Left lung (tissue), 10 donors: ENCODE results near the gene KIAA0513. TPM values are rescaled to one million over a fixed set of nuclear protein-coding genes. Genes with fewer than 3 reads are reported as not detected.

Experiments used
- ATAC-seq: fragments of 200-7000 bp; cut with Tn5 transposase; one replicate; pipeline ENCODE4 v1.9.1; 2020; ENCODE audit warnings: moderate library complexity
- DNase-seq, 4 donors: peaks; one replicate each; pipeline ENCODE4 v3.0.0-alpha.2; 2013 to 2020
- H3K27ac ChIP-seq, 2 donors: fragments of 200-600 bp; sonication (generic) in 1 of 2; one replicate each; pipeline versions ENCODE4 v1.5.0 to v1.8.0; 2020 to 2021
- H3K27me3 ChIP-seq, 2 donors: fragments of 200-600 bp; sonication (generic) in 1 of 2; one replicate each; pipeline versions ENCODE4 v1.5.0 to v1.8.0; 2020 to 2021
- H3K36me3 ChIP-seq, 2 donors: fragments of 200-600 bp; sonication (generic) in 1 of 2; one replicate each; pipeline versions ENCODE4 v1.5.0 to v1.8.0; 2020 to 2021
- H3K4me1 ChIP-seq, 2 donors: fragments of 200-600 bp; one replicate each; pipeline ENCODE4 v1.8.0; 2021
- H3K4me3 ChIP-seq, 2 donors: fragments of 200-600 bp; sonication (generic) in 1 of 2; one replicate each; pipeline versions ENCODE4 v1.5.0 to v1.8.0; 2020 to 2021; ENCODE audit warnings: mild to moderate bottlenecking in 1 of 2
- H3K9me3 ChIP-seq, 2 donors: fragments of 200-600 bp; sonication (generic) in 1 of 2; one replicate each; pipeline versions ENCODE4 v1.5.0 to v1.8.0; 2020 to 2021
- CTCF ChIP-seq, 2 donors: fragments of 200-600 bp; sonication (generic) in 1 of 2; IDR thresholded peaks; one replicate each; pipeline versions ENCODE4 v1.5.0 to v1.8.0; 2021; ENCODE audit warnings: antibody characterized with exemption in 2 of 2
- intact Hi-C, 2 donors: fragments of 100-400 bp; cut with DNase I; formaldehyde crosslinking; loops; one replicate each; pipeline versions ENCODE4 v1.11.2 to v1.14.2; 2022
- polyA plus RNA-seq, 6 donors: library from polyadenylated mRNA; unstranded; fragments of 120-200 nt; gene quantifications; one replicate each; pipeline ENCODE4 v1.2.1, GENCODE V29; 2013; ENCODE audit not compliant: insufficient read length in 6 of 6
- total RNA-seq, 2 donors: library from RNA; stranded (reverse); fragmentation: NEBNext Ultra II Directional; extraction: Animal tissue kit (Norgen Biotek cat#: 25700); gene quantifications; one replicate each; pipeline ENCODE4 v1.2.1, GENCODE V29; 2021
- donor health status: DM: no; HTN: yes; CAD: no.
- donor health status: DM: no; HTN: no; CAD: no.

Gene KIAA0513
- total and polyA plus RNA-seq, 8 donors, result 4.4 to 31.7 (median 7.6) TPM

- Histone ChIP-seq H3K27ac (no peak overlapping the region), H3K36me3 (no peaks in the 10 kb centered on the region), H3K27me3 (no peaks in the 10 kb centered on the region), H3K9me3 (no peaks in the 10 kb centered on the region), H3K4me1 (peaks cover 0 to 17% of the 10 kb centered on the region in 2 donors), H3K4me3 (no peak overlapping the region)
- DNase-seq (no peak), ATAC-seq (no peak)
- intact Hi-C loops, result no loop called here
- no peak for TF ChIP-seq CTCF (IDR thresholded peaks at IDR 0.05)
Measured at GRCh38 chr16:85107083-85107482, 79.5 kb downstream of the KIAA0513 start.

- H3K4me1 ChIP-seq, result peaks cover 0 to 13% of the 10 kb centered on the region in 2 donors
- no peak overlapping the region for H3K27ac ChIP-seq
- intact Hi-C loops, result no loop called here
- no peaks in the 10 kb centered on the region for H3K9me3 ChIP-seq
- no peak for ATAC-seq
- no peak overlapping the region for H3K4me3 ChIP-seq
- TF ChIP-seq CTCF (IDR thresholded peaks at IDR 0.05), result no peak
- H3K27me3 ChIP-seq, result no peaks in the 10 kb centered on the region
- no peak for DNase-seq
- no peaks in the 10 kb centered on the region for H3K36me3 ChIP-seq
Measured at GRCh38 chr16:85107532-85107931, 79.9 kb downstream of the KIAA0513 start.

- no peak for DNase-seq
- intact Hi-C loops, result loop anchor here in 1 of 2 donors (10.0 kb wide), 1 partner anchor 125 kb away; no protein-coding TSS in a partner anchor
Measured at GRCh38 chr16:85110105-85110504, 82.5 kb downstream of the KIAA0513 start.

GRCh38 chr16:85111184-85111583 lies 83.6 kb downstream of the KIAA0513 start:
- H3K27me3 ChIP-seq, result no peaks in the 10 kb centered on the region
- intact Hi-C loops, result loop anchor here in 1 of 2 donors (10.0 kb wide), 1 partner anchor 124 kb away; no protein-coding TSS in a partner anchor
- no peaks in the 10 kb centered on the region for H3K9me3 ChIP-seq
- TF ChIP-seq CTCF (IDR thresholded peaks at IDR 0.05), result no peak
- H3K27ac ChIP-seq, result no peak overlapping the region
- H3K36me3 ChIP-seq, result no peaks in the 10 kb centered on the region
- no peak overlapping the region for H3K4me3 ChIP-seq
- DNase-seq (no peak), ATAC-seq (no peak)
- peaks cover 0 to 9% of the 10 kb centered on the region in 2 donors for H3K4me1 ChIP-seq

More at GRCh38 chr16:85110105-85110504, 82.5 kb downstream of the KIAA0513 start:
- H3K4me1 ChIP-seq, result peaks cover 0 to 7% of the 10 kb centered on the region in 2 donors
- no peak overlapping the region for H3K27ac ChIP-seq
- no peak for TF ChIP-seq CTCF (IDR thresholded peaks at IDR 0.05)
- H3K36me3 ChIP-seq, result no peaks in the 10 kb centered on the region
- H3K9me3 ChIP-seq, result no peaks in the 10 kb centered on the region
- H3K4me3 ChIP-seq, result no peak overlapping the region
- ATAC-seq, result no peak
- H3K27me3 ChIP-seq, result no peaks in the 10 kb centered on the region

DNA sequence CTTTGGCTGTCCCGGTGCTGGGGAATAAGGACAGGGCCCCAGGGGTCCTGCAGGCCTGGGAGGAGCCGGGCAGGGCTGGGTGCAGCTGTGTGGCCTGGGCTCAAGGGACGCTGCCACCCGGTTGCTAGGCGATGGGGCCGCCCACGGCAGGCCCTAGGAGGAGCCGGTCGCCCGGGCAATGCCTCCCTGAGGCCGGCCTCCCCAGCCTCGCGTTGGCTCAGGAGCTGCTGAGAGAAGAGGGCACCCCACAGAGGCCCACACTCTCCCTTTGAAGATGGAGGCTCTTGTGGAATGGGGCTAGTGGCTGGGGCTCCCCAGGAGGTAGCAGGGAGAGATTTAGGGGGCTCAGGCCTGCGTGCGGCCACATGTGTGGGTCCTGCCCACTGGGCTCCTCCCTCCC lies 84.8 kb downstream of the KIAA0513 start, which contains the start of gene CIBAR2:
Gene CIBAR2 (minus strand): TSS at position 109 of the 400 bp plus-strand sequence. CDS start 120 bp downstream, outside the sequence.
- no peak within 1 kb of the TSS for H3K27ac ChIP-seq
- H3K36me3 ChIP-seq, result no peaks in the 10 kb centered on the region
- peaks cover 0 to 9% of the 10 kb centered on the region in 2 donors for H3K4me1 ChIP-seq
- TF ChIP-seq CTCF (IDR thresholded peaks at IDR 0.05), result no peak
- no peak for DNase-seq
- H3K27me3 ChIP-seq, result no peaks in the 10 kb centered on the region
- H3K4me3 ChIP-seq, result no peak within 1 kb of the TSS
- no peaks in the 10 kb centered on the region for H3K9me3 ChIP-seq
- intact Hi-C loops, result loop anchor here in 1 of 2 donors (10.0 kb wide), 1 partner anchor 122 kb away; no protein-coding TSS in a partner anchor
- ATAC-seq, result no peak
